HCT116 (cell line): ENCODE results near the gene PDE4B.

ENCODE experiments used
- CTCF ChIP-seq, 3 experiments: fragments of 200-600 bp in 1 of 3; sonication (generic) in 1 of 3; IDR thresholded peaks in 2 of 3; conservative IDR thresholded peaks in 1 of 3; 2 replicates each; pipeline ENCODE4 v1.5.1; 2012 to 2017; ENCODE audit warnings: low read depth in 2 of 3, low read length in 2 of 3, antibody characterized with exemption in 1 of 3, borderline replicate concordance in 1 of 3, control low read depth in 1 of 3, mild to moderate bottlenecking in 1 of 3, mixed read lengths in 1 of 3, mixed run types in 1 of 3, moderate library complexity in 1 of 3; ENCODE audit not compliant: insufficient read depth in 1 of 3
- REST ChIP-seq: IDR thresholded peaks from 2 replicates; pipeline ENCODE4 v1.6.1; 2012; ENCODE audit warnings: low read depth

GRCh38 chr1:65896721-65897120, 104.0 kb downstream of the PDE4B start:
- TF ChIP-seq CTCF (IDR thresholded peaks at IDR 0.05 in 2 of 3, conservative IDR thresholded peaks at IDR 0.05 in 1 of 3; ENCODE audit: borderline replicate concordance in 1 of 3, insufficient read depth in 1 of 3, low read depth in 2 of 3, low read length in 2 of 3) (no peak), REST (no peak)
